Hepatocyte (in vitro differentiated cells): Measurements from ENCODE around the gene LAMTOR4.

Source experiments
- EZH2 ChIP-seq: fragments of 200-600 bp; sonication (generic); IDR thresholded peaks from 2 replicates; pipeline ENCODE4 v1.6.1; 2016; ENCODE audit warnings: antibody characterized with exemption, mild to moderate bottlenecking, borderline replicate concordance
- TF ChIP-seq, protein P1 (sequence below): fragments of 200-600 bp; sonication (generic); IDR thresholded peaks from 2 replicates; pipeline ENCODE4 v1.5.1; 2016; ENCODE audit warnings: antibody characterized with exemption, mild to moderate bottlenecking; ENCODE audit not compliant: poor library complexity

DNA sequence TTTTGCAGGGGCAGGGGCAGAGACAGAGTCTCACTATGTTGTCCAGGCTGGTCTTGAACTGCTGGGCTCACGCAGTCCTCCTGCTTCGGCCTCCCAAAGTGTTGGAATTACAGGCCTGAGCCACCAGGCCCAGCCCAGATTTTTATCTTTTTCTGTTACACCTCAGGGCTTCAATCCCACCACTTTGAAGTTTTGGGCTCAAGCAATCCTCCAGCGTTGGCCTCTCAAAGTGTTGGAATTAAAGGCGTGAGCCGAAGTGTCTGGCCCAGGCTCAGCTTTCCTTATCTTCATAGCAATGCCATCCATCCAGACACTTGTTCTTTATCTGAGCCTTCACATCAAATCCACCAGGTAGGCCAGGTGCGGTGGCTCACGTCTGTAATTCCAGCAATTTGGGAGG lies 33.7 kb upstream of the LAMTOR4 start:
- TF ChIP-seq, protein P1, sequence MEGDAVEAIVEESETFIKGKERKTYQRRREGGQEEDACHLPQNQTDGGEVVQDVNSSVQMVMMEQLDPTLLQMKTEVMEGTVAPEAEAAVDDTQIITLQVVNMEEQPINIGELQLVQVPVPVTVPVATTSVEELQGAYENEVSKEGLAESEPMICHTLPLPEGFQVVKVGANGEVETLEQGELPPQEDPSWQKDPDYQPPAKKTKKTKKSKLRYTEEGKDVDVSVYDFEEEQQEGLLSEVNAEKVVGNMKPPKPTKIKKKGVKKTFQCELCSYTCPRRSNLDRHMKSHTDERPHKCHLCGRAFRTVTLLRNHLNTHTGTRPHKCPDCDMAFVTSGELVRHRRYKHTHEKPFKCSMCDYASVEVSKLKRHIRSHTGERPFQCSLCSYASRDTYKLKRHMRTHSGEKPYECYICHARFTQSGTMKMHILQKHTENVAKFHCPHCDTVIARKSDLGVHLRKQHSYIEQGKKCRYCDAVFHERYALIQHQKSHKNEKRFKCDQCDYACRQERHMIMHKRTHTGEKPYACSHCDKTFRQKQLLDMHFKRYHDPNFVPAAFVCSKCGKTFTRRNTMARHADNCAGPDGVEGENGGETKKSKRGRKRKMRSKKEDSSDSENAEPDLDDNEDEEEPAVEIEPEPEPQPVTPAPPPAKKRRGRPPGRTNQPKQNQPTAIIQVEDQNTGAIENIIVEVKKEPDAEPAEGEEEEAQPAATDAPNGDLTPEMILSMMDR = no peak
- no peak for TF ChIP-seq EZH2
